ENCODE results near the gene CTIF.

Gene CTIF

GRCh38 chr18:48800876-48801727 lies 262.3 kb downstream of the CTIF start:
- H3K4me3 ChIP-seq (replicated peaks; ENCODE audit: low read depth, low read length), result no peak overlapping the region
- TF ChIP-seq CTCF (IDR thresholded peaks at IDR 0.05; ENCODE audit: low read depth, low read length, missing control alignments), result no peak
- no peak for DNase-seq (ENCODE audit: extremely low read depth, low read depth)

- TF ChIP-seq CTCF (IDR thresholded peaks at IDR 0.05; ENCODE audit: low read depth, low read length, missing control alignments), result no peak
- no peak for DNase-seq (ENCODE audit: extremely low read depth, low read depth)
- H3K4me3 ChIP-seq (replicated peaks; ENCODE audit: low read depth, low read length), result no peak overlapping the region
These were observed 263.1 kb downstream of the CTIF start for GRCh38 chr18:48801728-48802542.

DNA sequence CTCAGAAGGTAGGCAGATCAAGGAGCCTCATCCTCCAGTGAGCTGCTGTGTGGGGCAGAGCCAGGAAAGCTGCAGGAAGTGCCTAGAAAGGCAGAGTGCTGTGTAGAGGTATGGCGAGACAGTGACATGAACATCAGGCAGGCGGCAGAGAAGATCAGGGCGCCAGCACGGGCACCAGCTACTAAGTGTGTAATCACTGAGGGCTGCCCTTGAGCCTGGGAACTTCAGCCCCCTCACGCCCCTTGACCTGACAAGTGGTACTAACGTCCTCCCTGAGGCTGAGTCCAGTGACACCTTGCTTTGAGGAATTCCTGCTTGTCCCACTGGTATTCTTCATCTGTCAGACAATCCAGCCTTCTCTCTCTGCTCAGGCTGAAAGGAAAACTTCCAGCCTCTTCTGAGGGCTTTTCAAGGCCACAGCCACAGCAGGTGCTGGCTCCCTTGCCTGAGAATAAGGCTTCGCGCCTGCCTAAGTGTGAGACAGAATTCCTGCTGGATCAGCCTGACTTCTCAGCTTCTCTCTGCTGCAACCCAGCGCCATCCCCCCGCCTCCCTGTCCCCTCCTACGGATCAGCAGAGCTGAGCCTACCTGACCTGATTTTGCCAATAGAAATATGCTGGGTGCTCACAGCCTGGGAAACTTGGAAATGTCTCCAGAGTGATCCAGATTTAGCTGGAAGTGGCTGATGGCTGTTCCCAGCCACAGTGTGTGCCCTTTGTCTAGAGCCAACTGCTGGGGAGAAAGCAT lies 263.9 kb downstream of the CTIF start:
- no peak for TF ChIP-seq CTCF (IDR thresholded peaks at IDR 0.05; ENCODE audit: low read depth, low read length, missing control alignments)
- H3K4me3 ChIP-seq (replicated peaks; ENCODE audit: low read depth, low read length), result no peak overlapping the region
- DNase-seq (ENCODE audit: extremely low read depth, low read depth), result no peak

GRCh38 chr18:48803518-48803917 lies 264.7 kb downstream of the CTIF start:
- no peak for DNase-seq (ENCODE audit: extremely low read depth, low read depth)
- TF ChIP-seq CTCF (IDR thresholded peaks at IDR 0.05; ENCODE audit: low read depth, low read length, missing control alignments), result no peak
- H3K4me3 ChIP-seq (replicated peaks; ENCODE audit: low read depth, low read length), result no peak overlapping the region

DNA sequence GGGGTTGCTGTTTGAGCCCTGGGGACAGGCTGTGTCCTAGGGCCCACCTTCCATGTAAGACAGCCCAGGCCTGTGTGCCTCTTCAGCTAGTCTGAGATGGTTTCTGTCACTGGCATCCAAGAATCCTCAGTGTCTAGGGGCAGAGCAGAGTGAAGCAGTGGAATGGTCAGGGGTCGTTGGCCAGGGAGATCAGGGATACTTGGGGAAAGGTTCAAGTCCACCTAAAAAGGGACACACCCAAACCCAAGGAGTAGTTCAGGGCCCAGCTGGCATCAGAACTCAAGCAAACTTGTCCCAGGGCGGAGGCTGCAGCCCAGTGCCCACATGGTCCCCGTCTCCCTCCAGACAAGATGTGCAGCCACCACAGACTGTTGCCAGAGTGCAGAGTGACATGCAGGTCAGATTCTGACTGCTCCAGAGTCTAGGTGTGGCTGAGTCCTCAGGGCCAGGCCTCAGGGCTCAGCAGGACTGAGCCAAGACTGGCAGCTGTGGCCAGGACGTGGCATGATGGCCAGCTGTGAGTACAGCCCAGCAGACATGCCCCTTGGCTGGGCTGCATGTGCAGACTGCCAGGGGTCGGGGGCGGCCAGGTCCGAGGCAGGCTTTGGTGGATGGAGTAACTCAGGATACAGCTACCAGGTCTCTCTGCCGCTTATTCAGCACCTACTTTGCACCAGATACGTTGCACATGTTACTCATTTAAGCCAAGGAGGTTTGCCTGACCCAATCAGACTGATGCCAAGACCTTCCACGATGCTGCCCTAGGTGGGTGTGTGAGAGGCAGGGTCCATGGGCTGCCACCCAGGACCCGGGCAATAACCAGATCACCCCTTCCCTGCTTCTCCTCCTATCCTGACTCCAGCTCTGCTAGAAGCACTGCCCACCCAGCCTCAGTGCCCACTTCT lies 265.4 kb downstream of the CTIF start:
- no peak overlapping the region for H3K4me3 ChIP-seq (replicated peaks; ENCODE audit: low read depth, low read length)
- no peak for DNase-seq (ENCODE audit: extremely low read depth, low read depth)
- TF ChIP-seq CTCF (IDR thresholded peaks at IDR 0.05; ENCODE audit: low read depth, low read length, missing control alignments), result no peak

Data from HFF-Myc (cell line).